Skeletal muscle satellite cell (primary cell): ENCODE data around the gene RPN2.

Source experiments
- H3K27me3 ChIP-seq: 2 replicates; pipeline ENCODE4 v1.7.0; 2013; ENCODE audit warnings: low read length; ENCODE audit not compliant: control insufficient read depth, insufficient read depth
- H3K36me3 ChIP-seq: 2 replicates; pipeline ENCODE4 v1.7.0; 2013; ENCODE audit warnings: mild to moderate bottlenecking, control low read depth, low read length; ENCODE audit not compliant: insufficient read depth
- H3K4me1 ChIP-seq: 2 replicates; pipeline ENCODE4 v1.7.0; 2013; ENCODE audit warnings: low read length; ENCODE audit not compliant: control insufficient read depth, insufficient read depth
- H3K4me2 ChIP-seq: 2 replicates; pipeline ENCODE4 v1.7.0; 2013; ENCODE audit warnings: mild to moderate bottlenecking, low read length
- H3K4me3 ChIP-seq: 2 replicates; pipeline ENCODE4 v1.7.0; 2013; ENCODE audit warnings: low read length
- H3K9ac ChIP-seq: 2 replicates; pipeline ENCODE4 v1.7.0; 2013; ENCODE audit warnings: mild to moderate bottlenecking, low read depth, low read length, moderate library complexity
- H3K9me3 ChIP-seq: replicated peaks from 2 replicates; pipeline ENCODE4 v1.7.0; 2013; ENCODE audit warnings: mild to moderate bottlenecking, control low read depth, low read length

RPN2 gene

DNA sequence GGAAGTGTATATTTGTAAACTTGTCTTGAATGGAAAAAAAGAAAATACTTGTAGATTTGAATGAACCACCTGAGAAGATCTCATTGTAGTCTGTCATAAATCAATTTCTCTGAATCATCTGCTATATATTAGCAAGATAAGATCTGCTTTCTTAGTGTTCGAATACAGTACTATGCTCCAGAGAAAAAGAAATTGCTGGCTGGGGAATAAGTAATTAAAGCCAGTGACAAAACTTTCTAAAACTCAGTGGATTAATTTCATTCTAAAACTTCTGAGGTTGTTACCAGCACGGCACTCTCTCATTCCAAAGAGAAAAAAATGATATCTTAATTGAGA, 22.7 kb downstream of the RPN2 start:
- Histone ChIP-seq H3K9me3 (no peaks in the 10 kb centered on the region), H3K9ac (peak overlapping the region; percentile 76), H3K4me2 (peak overlapping the region; percentile 72), H3K27me3 (no peaks in the 10 kb centered on the region), H3K4me1 (peaks cover 10% of the 10 kb centered on the region), H3K4me3 (no peak overlapping the region), H3K36me3 (peaks cover 65% of the 10 kb centered on the region)

GRCh38 chr20:37202267-37202943, 23.3 kb downstream of the RPN2 start:
- peak overlapping the region; percentile 76 for H3K9ac ChIP-seq
- no peak overlapping the region for H3K4me3 ChIP-seq
- H3K27me3 ChIP-seq, result no peaks in the 10 kb centered on the region
- peaks cover 10% of the 10 kb centered on the region for H3K4me1 ChIP-seq
- H3K36me3 ChIP-seq, result peaks cover 68% of the 10 kb centered on the region
- H3K4me2 ChIP-seq, result peak overlapping the region; percentile 72
- no peaks in the 10 kb centered on the region for H3K9me3 ChIP-seq

DNA sequence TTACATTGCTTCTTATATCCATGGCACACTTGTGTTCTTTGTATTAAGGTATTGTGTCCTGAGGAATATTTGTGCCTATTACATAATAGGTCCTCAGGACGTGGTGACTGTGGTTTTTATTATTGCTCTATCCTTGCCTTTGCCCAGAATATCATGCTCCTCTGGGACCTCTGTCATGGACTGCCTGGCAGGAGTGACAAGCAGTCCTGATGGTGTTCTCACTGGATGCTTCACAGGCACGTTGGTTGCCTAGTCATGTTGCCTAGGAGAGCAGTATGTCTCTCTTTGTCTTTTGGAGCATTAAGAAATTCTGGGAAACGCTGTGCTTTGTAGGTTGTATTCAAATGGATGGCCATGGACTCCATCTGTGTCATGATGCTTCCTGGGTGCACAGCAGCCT, 24.9 kb downstream of the RPN2 start:
- no peaks in the 10 kb centered on the region for H3K9me3 ChIP-seq
- H3K4me3 ChIP-seq, result no peak overlapping the region
- H3K27me3 ChIP-seq, result no peaks in the 10 kb centered on the region
- peaks cover 10% of the 10 kb centered on the region for H3K4me1 ChIP-seq
- no peak overlapping the region for H3K4me2 ChIP-seq
- H3K9ac ChIP-seq, result no peak overlapping the region
- H3K36me3 ChIP-seq, result peaks cover 70% of the 10 kb centered on the region

GRCh38 chr20:37205130-37205529, 26.0 kb downstream of the RPN2 start:
- Histone ChIP-seq H3K9me3 (no peaks in the 10 kb centered on the region), H3K4me1 (peaks cover 10% of the 10 kb centered on the region), H3K4me3 (no peak overlapping the region), H3K36me3 (peaks cover 70% of the 10 kb centered on the region), H3K9ac (no peak overlapping the region), H3K27me3 (no peaks in the 10 kb centered on the region), H3K4me2 (no peak overlapping the region)

- Histone ChIP-seq H3K4me1 (peaks cover 10% of the 10 kb centered on the region), H3K4me2 (no peak overlapping the region), H3K9me3 (no peaks in the 10 kb centered on the region), H3K36me3 (peaks cover 65% of the 10 kb centered on the region), H3K4me3 (no peak overlapping the region), H3K9ac (no peak overlapping the region), H3K27me3 (no peaks in the 10 kb centered on the region)
Observed at GRCh38 chr20:37205794-37206193, 26.7 kb downstream of the RPN2 start.

- peaks cover 60% of the 10 kb centered on the region for H3K36me3 ChIP-seq
- H3K27me3 ChIP-seq, result no peaks in the 10 kb centered on the region
- no peak overlapping the region for H3K4me3 ChIP-seq
- H3K9ac ChIP-seq, result no peak overlapping the region
- H3K4me2 ChIP-seq, result no peak overlapping the region
- peaks cover under 1% of the 10 kb centered on the region for H3K4me1 ChIP-seq
- no peaks in the 10 kb centered on the region for H3K9me3 ChIP-seq
Observed at GRCh38 chr20:37207171-37207570, 28.0 kb downstream of the RPN2 start.

DNA sequence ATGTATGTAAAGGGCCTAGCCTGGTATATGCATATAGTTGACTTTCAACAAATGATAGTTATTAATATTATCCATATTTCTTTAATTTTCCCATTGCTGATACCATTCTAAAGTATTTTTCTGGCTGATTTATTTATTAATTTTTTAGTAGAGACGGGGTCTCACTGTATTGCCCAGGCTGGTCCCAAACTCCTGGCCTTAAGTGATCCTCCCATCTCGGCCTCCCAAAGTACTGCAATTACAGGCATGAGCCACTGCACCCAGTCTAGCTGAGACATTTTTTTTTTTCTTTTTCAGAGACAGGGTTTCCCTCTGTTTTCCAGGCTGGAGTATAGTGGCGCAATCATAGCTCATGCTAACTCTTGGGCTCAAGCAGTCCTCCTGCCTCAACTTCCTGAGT, 30.1 kb downstream of the RPN2 start:
- Histone ChIP-seq H3K4me1 (no peaks in the 10 kb centered on the region), H3K36me3 (peaks cover 68% of the 10 kb centered on the region)

GRCh38 chr20:37209661-37210314, 30.7 kb downstream of the RPN2 start:
- Histone ChIP-seq H3K9ac (no peak overlapping the region), H3K4me2 (no peak overlapping the region), H3K4me3 (no peak overlapping the region), H3K9me3 (no peaks in the 10 kb centered on the region), H3K27me3 (no peaks in the 10 kb centered on the region), H3K36me3 (peaks cover 68% of the 10 kb centered on the region), H3K4me1 (no peaks in the 10 kb centered on the region)

More for the DNA sequence above, 30.1 kb downstream of the RPN2 start:
- Histone ChIP-seq H3K9me3 (no peaks in the 10 kb centered on the region), H3K27me3 (no peaks in the 10 kb centered on the region), H3K4me2 (no peak overlapping the region), H3K9ac (no peak overlapping the region), H3K4me3 (no peak overlapping the region)

- Histone ChIP-seq H3K9ac (no peak overlapping the region), H3K4me1 (peaks cover 3% of the 10 kb centered on the region), H3K36me3 (peaks cover 49% of the 10 kb centered on the region), H3K27me3 (no peaks in the 10 kb centered on the region), H3K9me3 (no peaks in the 10 kb centered on the region), H3K4me2 (no peak overlapping the region), H3K4me3 (no peak overlapping the region)
Observed at GRCh38 chr20:37218441-37218840, 39.3 kb downstream of the RPN2 start.

DNA sequence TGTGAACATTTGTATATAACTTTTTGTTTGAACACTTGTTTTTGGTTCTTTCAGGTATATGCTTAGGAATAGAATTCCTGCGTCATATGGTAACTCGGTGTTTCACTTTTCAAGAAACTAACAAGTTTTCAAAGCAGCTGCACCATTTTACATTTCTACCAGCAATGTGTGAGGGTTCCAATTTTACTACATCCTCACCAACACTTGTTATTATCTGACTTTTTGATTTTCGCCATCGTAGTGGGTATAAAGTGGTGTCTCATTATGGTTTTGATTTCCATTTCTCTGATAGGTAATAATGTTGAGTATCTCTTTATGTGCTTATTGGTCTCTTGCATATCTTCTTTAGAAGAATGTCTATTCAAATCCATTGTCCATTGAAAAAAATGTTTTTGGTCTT, 39.8 kb downstream of the RPN2 start:
- H3K4me2 ChIP-seq, result no peak overlapping the region
- H3K27me3 ChIP-seq, result no peaks in the 10 kb centered on the region
- peaks cover 50% of the 10 kb centered on the region for H3K36me3 ChIP-seq
- H3K9me3 ChIP-seq, result no peaks in the 10 kb centered on the region
- H3K4me3 ChIP-seq, result no peak overlapping the region
- peaks cover 3% of the 10 kb centered on the region for H3K4me1 ChIP-seq
- no peak overlapping the region for H3K9ac ChIP-seq

GRCh38 chr20:37219751-37220668, 40.9 kb downstream of the RPN2 start:
- Histone ChIP-seq H3K36me3 (peaks cover 51% of the 10 kb centered on the region), H3K4me1 (peaks cover 3% of the 10 kb centered on the region), H3K9me3 (no peaks in the 10 kb centered on the region), H3K4me3 (no peak overlapping the region), H3K27me3 (no peaks in the 10 kb centered on the region), H3K9ac (no peak overlapping the region), H3K4me2 (no peak overlapping the region)
